DMS 273 (cell line): Measurements from ENCODE around the gene STX8.

ENCODE experiments used
- DNase-seq: peaks from one replicate; lab custom pipeline; 2025; ENCODE audit not compliant: unreplicated experiment; lab: John Stamatoyannopoulos, UW

STX8 gene

DNA sequence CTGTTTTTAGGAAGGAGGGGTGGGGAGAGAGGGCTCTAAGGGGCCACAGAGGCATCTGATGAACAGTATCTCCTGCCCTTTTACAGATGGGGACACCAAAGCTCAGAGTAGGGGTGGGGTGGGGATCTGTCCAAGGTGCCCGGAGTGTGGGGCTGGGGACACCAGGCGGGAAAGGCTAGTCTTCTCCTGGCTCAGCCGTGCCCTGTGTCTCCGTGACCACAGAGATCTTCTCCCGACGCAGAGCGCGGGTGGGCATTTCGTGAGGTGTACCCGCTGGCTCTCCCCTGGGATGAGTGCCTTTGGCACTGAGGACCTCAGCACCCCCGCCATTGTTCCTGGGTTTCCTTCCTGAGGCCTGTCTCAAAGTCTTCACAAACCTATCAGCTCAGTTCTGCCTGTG is 344.8 kb downstream of the STX8 start:
- no peak for DNase-seq

DNA sequence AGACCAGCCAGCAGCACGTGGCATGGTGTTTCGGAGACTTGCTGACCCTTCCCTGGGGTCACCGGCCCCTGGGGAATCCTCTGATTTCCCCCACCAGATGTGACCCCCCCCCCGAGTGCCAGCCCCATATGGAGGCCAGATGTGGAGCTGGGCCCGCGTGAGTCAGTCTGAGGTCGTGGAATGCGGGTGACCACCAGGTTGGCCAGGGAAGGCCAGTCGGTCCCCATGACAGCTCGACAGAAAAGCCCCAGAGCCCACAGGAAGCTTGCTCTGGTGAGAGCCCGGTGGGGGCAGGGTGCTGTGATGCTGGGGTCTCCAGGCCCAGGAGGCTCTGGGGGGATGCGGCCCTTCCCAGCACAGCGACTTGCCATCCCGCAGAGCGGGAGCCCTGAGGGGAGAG is 345.3 kb downstream of the STX8 start:
- DNase-seq: no peak

DNA sequence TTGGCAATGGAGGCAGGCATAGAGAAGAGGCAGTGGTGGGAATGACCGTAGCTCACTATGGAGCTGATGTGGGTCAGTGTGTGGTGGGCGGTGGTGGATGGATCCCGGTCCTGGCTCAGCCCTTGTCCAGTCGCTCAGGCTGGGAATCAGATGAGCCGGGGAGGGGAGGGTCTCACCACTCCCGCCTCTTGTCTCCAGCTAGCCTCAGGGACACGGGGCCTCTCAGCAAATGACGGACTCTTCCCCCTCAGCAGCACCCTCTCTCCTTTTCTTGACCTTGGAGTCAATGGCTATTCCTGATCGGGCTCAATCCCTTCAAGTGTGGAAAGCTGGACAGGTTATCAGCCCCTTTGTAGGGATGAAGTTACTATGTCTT is 345.8 kb downstream of the STX8 start:
- DNase-seq: no peak

DNA sequence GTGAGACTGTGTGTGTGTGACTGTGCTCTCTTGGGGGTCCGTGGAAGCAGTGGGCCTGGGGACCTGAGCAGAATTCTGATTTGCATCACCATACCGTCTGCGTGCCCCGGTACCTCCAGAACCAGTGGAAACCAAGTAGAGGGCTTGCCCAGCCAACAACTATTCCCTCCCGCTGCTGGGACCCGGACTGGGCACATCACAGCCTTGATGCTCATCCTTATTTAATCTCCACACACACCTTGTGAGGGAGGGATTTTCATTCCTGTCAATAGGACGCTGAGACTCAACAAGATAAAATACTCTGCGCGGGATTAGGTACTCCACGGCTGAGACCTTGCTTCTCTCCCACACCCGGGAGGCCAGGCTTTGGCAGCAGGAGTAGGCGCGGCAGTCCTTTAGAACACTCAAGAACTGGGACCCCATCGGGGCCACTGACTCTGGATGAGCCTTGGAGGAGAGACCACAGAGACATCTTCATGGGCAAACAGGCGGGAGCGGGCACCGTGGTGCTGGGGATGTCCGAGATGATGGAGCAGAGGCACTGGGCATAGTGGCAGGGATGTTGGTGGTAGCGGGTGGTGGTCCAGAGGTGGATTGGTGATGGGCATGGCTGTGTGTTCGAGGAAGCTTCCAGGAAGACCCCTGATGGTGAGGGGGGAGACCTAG is 346.3 kb downstream of the STX8 start:
- no peak for DNase-seq

DNA sequence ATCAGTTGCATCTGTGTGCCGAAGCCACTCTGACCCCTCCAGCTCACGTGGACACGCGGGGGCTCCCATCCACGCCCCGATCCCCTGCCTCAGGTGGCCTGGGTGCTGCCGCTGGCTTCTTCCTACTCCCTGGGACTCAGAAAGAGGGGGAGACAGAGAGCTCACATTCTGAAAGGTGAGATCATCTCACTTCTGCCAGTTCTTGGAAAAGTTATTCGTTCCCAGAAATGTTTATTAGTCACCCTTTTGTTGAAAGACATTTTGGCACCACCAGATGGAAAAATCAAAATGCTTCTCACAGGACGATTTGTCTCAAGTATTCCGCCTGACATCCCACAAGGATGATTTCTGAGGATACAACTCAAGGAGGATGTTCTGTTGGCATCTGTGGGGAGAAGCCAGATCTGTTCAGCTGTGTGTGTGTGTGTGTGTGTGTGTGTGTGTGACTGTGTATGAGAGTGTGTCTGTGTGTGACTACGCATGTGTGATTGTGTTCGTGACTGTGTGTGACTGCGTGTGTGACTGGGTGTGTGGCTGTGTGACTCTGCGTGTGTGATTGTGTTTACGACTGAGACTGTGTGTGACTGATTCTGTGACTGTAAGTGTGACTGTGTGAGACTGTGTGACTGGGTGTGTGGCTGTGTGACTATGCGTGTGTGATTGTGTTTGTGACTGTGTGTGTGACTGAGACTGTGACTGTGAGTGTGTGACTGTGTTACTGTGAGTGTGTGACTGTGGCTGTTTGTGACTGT is 347.0 kb downstream of the STX8 start:
- DNase-seq: no peak

DNA sequence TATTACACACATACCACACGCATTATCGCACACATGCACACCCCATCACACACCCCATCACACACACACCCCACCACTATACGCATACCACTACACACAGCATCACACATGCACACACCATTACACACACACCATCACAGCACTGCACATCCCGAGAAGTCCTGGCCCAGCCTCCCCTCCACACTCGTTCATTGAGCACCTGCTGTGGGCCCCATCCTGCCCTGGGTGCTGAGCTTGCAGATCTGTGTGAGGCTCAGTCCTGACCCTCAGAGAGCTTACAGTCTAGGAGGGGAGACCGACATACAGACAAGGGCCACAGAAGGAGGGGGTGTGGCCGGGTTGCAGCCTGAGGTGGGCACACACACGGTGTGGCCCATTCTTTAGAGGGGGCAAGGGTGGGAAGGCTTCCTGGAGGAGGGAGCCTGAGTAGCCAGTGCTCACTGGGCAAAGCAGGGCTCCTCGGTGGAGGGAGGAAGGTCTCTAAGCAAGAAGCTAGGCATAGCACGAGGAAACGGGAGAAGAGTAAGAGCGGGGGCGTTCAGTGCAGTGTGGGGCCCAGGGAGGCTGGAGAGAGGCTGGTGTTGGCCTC is 347.7 kb downstream of the STX8 start:
- DNase-seq: no peak

DNA sequence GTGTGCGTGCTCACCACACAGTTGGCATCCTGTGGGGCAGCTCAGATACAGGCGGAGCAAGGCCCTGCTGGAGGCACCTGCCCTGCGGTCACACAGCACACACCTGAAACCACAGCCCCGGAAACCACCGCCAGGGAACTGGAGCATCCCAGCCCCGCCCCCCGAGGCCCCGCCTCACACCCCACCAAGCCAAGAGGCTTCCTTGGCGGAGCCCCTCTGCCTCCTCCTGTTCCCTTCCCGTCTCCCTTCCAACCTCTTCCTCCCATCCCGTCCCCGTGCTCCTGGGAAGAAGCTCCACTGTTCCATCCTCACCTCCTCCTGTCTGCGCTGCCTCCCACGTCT is 348.9 kb downstream of the STX8 start:
- no peak for DNase-seq

DNA sequence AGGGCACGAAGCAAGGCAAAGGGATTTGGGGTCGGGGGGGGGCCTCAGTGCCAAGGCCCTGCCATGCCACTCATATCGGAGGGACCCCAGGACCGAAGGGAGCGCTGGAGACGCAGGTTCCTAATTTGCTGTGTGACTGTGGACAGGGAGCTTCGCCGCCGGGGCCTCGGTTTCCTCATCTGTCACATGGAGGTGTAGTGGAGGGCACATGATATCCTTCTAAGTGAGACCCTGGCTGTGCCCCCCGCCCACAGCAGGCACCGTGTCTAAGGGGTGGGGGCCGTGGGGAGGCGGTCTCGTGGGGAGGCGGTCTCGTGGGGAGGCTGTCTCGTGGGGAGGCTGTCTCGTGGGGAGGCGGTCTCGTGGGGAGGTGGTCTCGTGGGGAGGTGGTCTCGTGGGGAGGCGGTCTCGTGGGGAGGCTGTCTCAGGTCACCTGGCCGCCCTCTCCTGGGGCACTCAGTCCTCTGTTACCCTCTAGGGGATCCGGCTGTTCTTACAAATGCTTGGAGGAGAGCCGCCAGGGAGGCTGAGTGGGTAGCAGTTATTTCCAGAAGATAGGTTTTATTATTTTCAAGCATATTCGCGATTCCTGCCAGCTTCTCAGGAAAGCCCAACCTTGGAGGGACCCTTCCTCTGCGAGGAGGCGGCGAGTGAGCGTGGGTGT is 349.4 kb downstream of the STX8 start:
- DNase-seq: no peak

DNA sequence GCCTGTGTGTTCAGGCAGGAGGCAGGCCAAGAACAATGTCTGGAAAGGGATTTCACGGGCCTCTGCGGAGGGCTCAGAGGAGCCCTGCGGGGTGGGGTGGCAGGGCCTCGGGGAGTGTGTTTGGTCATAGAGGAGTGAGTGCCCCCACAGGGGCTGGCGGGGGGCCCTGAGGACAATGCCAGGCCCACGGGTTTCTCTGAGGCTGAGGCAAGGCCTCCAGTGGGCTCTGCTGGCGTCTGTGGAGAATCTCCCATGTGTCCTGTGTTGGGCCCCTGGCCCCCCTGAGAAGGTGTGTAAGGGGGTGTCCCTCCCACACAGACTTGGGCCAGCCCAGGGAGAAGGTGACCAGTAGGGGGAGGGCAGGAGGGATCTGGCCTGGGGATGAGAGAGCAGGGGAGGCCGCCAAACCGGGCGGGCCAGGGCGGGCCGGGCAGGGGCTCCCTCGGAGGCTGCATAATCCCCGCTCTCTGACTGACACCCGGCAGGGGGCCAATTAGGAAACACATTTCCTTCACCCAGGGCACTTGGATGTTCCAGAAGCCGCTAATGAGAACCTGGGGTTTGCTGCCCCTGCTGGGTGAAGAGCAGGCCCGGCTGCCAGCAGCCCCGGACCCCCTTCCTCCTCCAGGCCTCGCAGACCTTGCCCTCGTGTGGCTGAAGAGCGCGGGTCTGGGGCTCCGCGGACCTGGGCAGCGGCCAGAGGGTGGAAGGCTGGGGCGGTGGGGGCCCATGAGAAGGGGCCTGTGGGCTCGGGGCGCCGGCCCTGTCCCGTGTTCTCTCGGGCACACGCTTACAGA is 350.1 kb downstream of the STX8 start:
- DNase-seq: no peak

DNA sequence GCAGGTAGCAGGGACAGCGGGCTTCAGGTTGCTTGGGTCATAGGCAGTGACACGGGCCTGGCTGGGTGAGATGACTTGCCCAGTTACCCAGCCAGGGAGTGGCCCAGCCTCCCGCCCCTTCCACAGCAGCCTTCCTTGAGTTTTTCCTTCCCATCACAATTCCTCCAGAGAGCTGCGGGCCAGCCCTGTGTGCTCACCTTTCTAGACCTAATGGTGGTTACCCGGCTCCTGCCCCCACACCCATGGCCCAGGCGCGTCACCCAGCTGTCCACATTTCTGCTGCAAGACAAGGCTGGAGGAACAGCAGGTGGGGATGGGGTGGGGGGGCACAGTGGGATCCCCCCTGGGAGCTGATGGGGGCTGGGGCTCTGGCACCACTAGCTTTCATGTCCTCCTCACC is 351.1 kb downstream of the STX8 start:
- DNase-seq: no peak

DNA sequence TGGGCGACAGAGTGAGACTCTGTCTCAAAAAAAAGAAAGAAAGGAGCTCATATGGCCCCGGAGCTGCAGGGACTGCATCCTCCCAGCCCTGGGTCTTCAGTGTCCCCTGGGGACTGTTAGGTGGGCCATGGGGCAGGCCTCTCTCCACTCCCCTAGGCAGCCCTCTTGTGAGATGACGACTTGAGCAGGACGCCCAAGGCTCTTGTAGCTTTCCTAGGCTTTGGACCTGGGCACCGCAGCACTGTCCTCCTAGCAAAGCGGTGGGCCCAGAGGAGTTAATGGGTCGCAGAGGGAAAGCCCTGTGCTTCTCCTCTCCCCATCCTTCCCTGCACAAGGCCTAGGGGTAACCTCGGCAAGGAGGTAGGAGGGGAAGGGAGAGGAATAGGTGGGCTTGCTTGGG is 352.1 kb downstream of the STX8 start:
- no peak for DNase-seq

DNA sequence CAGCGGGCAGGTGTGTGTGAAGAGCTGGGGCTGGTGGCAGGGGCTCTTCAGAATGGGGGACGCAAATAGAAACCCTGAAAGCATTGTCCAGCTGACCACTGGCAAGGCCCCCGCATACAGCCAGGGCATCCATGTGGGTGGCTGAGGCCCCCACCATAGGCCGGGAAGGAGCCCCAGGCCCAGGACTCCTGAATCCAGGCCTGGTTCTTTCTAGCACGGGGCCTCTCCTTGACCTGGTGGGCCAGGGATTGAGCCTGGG is 353.8 kb downstream of the STX8 start:
- no peak for DNase-seq

DNA sequence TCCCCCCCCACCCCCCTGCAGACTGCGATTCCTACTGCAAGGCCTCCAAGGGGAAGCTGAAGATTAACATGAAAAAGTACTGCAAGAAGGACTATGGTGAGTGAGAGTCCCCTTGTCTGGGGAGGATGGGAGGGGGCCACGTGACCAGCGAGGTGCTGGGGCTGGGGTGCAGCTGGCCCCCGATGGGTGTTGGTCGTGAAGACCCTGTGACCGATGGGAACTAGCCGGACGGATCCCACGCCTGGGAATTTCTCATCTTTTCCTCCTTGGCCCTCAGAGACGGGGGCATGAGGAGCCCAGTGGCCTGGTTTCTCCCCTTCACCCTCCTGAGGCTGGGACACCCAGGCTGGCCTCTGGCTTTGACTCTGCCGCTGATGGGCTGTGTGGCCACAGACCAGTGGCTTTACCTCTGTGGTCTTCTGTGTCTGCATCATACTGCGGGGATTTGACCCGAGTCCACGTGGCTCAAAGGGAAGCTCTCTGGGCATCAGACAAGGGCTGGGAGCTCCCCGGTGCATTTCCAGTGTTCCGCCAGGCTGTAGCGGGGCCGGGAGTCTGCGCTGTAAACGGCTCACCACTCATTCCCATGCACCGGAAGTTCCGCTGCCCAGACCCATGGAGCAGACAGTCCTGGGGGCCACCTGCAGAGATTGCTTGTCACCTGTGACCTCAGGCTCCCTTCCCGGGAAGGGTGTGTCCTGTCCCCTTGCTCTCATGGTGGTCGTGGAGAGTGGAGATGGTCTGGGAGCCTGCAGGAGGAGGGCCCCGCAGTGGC is 354.3 kb downstream of the STX8 start:
- no peak for DNase-seq

DNA sequence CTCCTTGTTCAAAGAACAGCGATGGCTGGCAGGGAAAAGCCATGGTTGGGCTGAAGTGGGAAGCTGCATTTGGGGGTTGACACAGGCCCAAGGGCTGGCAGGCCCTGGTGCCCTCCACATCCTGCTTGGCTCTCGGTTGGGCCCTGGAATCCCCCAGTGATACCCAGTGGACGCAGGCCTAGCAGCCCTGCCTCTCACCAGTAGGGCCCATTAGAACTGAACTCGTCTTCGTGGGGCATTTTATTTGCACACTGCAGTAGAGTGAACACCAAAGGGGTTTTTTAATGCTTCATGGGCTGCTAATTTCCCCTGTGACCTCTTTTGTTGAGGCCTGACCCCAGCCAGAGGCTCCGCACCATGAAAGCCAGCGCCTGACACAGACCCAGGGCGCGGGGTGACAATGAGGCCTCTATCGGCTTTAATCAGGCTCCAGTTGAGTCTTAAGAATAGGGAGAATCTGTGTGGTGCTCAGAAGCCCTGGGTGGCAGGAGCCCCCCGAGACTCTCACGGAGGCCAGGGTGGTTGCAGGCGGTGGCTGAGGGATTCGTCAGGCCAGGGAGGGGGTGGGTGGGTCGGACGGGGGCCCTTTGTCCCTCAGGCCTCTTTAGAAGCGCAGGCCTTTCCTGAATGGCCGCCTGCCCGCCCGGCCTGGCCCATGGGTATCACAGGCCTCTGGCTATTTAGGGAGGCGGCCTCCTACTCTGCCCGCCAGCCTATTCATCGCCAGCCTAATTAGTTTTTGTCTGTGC is 355.0 kb downstream of the STX8 start:
- DNase-seq: no peak

DNA sequence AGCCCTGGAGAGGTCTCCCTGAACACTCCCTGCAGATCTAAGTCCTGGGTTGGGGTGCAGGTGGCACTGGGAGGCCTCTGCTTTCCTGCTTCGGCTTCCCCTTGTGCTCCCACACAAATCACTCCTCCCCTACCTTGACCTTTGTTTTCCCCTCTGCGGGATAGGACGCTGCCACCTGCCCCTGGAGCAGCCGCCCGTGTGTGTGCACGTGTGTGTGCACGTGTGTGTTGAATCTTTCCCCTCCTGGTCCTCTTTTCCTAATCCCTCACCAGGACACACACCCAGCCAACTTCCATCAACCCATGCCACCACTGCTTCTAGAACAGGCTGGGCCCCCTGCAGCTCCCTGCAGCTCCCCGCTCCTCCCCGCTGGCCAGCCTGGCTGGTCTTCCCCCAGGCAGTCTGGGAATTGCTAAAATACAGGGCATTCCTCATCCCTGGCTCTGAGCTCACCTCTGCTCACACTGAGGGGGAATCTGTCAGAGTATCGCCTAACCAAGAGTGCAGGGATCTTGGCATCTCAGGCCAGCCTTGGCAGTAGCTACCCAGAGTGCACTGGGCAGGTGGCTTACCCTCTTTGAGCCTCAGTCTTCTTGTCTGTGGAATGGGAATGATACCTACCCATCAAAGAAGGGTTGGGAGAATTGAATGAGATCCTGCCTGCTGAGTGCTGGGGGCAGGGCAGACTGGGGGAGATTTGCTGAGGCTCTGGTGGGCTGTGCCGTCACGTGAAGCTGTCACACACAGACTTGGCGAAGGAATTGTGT is 355.8 kb downstream of the STX8 start:
- no peak for DNase-seq

DNA sequence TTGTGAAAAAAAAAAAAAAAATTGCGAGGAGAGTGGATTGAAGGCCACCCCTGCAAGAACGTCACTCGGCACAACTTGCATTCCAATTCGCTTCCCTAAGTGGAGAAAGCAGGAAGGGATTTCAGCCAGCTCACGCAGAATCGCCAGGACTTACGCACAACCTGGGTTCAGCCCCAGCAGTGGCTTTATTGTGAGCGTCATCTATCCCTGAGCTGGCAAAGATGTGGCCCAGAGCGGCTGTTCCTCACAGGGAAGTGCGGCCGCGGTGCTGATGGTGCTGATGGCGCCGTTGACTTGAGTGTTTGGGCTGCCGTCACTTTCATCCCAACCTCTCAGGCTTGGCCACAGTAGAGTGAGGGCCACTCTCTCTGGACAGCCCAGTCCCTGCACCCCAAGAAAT is 356.7 kb downstream of the STX8 start:
- DNase-seq: no peak

DNA sequence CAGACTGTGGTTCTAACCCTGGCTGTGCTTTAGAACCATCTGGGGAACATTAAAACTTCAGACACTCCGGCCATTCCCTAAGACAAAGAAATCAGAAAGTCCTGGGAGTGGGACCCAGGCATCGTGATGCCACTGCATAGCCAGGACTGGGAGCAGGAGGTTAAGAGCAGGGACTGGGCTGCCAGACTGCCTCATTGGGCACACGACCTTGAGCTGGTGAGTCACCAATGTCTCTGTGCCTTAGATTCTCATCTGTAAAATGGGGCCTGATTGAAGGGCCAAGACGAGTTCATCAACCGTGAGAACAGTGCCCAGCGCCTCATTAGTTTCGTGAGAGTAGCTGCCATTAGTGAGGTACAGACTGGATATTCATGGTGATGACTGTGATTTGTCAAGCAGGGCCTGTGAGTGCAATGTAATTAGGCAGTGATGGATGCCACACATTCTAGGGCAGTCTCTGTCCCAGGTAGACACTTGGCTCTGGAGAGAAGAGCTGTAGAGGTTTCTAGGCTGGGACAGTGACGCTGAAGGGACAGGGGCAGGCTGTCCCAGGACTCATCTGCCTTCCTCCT is 357.5 kb downstream of the STX8 start:
- no peak for DNase-seq

DNA sequence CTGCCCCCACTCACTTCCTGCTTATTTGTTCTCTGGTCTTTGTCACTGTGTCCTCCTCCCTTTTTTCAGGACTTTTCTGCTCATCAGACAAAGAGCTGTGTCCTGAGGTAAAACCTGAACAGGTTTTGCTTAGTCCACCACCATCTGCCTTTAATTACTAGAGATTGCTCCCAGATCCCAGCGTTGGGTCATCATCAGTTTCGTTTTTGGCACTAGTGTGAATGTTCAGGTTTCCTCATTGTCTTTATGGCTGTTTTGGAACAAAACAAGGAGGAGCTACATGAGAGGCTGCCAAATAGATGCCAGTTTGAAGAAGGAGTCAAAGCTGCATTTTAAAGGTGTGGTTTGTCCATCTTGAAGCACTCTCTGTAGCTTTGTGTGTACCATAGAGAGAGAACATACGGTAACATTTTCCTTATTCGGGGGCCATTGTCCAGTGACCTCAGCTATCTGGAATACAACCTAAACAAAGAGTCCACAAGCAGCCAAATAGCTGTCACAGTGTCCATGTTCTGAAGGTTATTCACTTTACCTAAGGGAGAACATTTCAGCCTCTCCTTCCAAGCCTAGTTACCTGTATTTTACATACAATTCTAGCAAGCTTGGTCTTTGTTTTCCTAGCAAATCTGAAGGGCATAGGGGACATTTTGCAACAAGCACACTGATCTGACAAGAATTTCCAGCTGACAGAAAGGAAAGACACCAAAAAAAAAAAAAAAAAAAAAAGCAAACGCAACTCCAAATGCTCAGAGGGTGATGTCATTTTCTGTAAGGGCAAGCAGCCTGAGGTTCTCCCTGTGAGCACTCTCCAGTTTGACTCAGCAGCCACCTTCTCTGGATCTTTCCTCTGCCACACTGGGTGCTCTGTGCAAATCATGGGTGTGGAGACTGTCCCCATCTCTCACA is 358.2 kb downstream of the STX8 start:
- DNase-seq: no peak
